Stimulated activated CD8-positive, alpha-beta memory T cell treated with anti-CD3 and anti-CD28 coated beads, Interleukin-15, amount 100 ng/mL, for 1 hour (primary cell): ENCODE data around the gene SMAD3.
"Not testable (repeated sequence)": the region's sequence is repeated elsewhere in the genome, so short reads cannot be mapped to it uniquely, and the experiment has no call there.

Source experiments
- DNase-seq: peaks from one replicate; pipeline ENCODE4 v3.0.0-alpha.2; 2020; ENCODE audit warnings: low read depth

SMAD3 gene

GRCh38 chr15:67145710-67146109 lies 80.3 kb downstream of the SMAD3 start:
- no peak for DNase-seq

GRCh38 chr15:67146234-67146633 lies 80.8 kb downstream of the SMAD3 start:
- DNase-seq, result no peak

- no peak for DNase-seq
Observed at GRCh38 chr15:67146875-67147381, 81.5 kb downstream of the SMAD3 start.

- no peak for DNase-seq
Observed at GRCh38 chr15:67147396-67147949, 82.1 kb downstream of the SMAD3 start.

GRCh38 chr15:67148196-67148701 lies 82.8 kb downstream of the SMAD3 start:
- no peak for DNase-seq

- no peak for DNase-seq
Observed at GRCh38 chr15:67149068-67149772, 83.8 kb downstream of the SMAD3 start.

GRCh38 chr15:67149773-67150022 lies 84.3 kb downstream of the SMAD3 start:
- DNase-seq, result no peak

GRCh38 chr15:67150023-67150860 lies 84.8 kb downstream of the SMAD3 start:
- DNase-seq, result no peak

- DNase-seq, result no peak
Observed at GRCh38 chr15:67152429-67152828, 87.0 kb downstream of the SMAD3 start.

GRCh38 chr15:67153044-67153443 lies 87.6 kb downstream of the SMAD3 start:
- not testable (repeated sequence) for DNase-seq

GRCh38 chr15:67154249-67154648 lies 88.8 kb downstream of the SMAD3 start:
- no peak for DNase-seq

- DNase-seq, result no peak
Observed at GRCh38 chr15:67156426-67156825, 91.0 kb downstream of the SMAD3 start.

GRCh38 chr15:67156834-67157233 lies 91.4 kb downstream of the SMAD3 start:
- DNase-seq, result no peak

GRCh38 chr15:67157521-67158252 lies 92.3 kb downstream of the SMAD3 start:
- DNase-seq, result no peak

- DNase-seq, result no peak
Observed at GRCh38 chr15:67158367-67158766, 93.0 kb downstream of the SMAD3 start.

- no peak for DNase-seq
Observed at GRCh38 chr15:67161412-67161811, 96.0 kb downstream of the SMAD3 start.

- DNase-seq, result no peak
Observed at GRCh38 chr15:67161881-67162280, 96.5 kb downstream of the SMAD3 start.

- no peak for DNase-seq
Observed at GRCh38 chr15:67163180-67163579, 97.8 kb downstream of the SMAD3 start.

GRCh38 chr15:67164401-67164791 lies 99.0 kb downstream of the SMAD3 start:
- DNase-seq, result no peak

GRCh38 chr15:67164811-67165253 lies 99.4 kb downstream of the SMAD3 start:
- DNase-seq, result no peak

- no peak for DNase-seq
Observed at GRCh38 chr15:67165254-67166253, 100.2 kb downstream of the SMAD3 start.
